Liver (tissue), 9 donors: Measurements from ENCODE around the gene MGRN1. TPM values are rescaled to one million over a fixed set of nuclear protein-coding genes. Genes with fewer than 3 reads are reported as not detected.

Experiments used
- DNase-seq: peaks from one replicate; pipeline ENCODE4 v3.0.0-alpha.2; 2017; ENCODE audit warnings: low spot score
- H3K27ac ChIP-seq, 2 donors: one replicate each; pipeline ENCODE4 v1.7.0; 2013; ENCODE audit warnings: inconsistent platforms in 2 of 2, low read length in 2 of 2, control low read depth in 1 of 2, low read depth in 1 of 2, mild to moderate bottlenecking in 1 of 2
- H3K27me3 ChIP-seq, 4 donors: one replicate each; pipeline versions ENCODE4 v1.6.1 to v1.7.0; 2013; ENCODE audit warnings: low read length in 3 of 4, inconsistent platforms in 1 of 4, mild to moderate bottlenecking in 1 of 4, moderate library complexity in 1 of 4; ENCODE audit not compliant: control insufficient read depth in 4 of 4, insufficient read depth in 4 of 4
- H3K36me3 ChIP-seq, 4 donors: one replicate each; pipeline versions ENCODE4 v1.6.1 to v1.7.0; 2013; ENCODE audit warnings: low read length in 3 of 4, mild to moderate bottlenecking in 3 of 4, low read depth in 1 of 4, moderate library complexity in 1 of 4; ENCODE audit not compliant: control insufficient read depth in 4 of 4, insufficient read depth in 3 of 4
- H3K4me1 ChIP-seq, 4 donors: one replicate each; pipeline versions ENCODE4 v1.6.1 to v1.7.0; 2013; ENCODE audit warnings: low read length in 3 of 4, mild to moderate bottlenecking in 3 of 4, moderate library complexity in 1 of 4; ENCODE audit not compliant: control insufficient read depth in 4 of 4, insufficient read depth in 4 of 4
- H3K4me3 ChIP-seq, 3 donors: one replicate each; pipeline versions ENCODE4 v1.6.1 to v1.7.0; 2013; ENCODE audit warnings: low read length in 3 of 3, control low read depth in 1 of 3, low read depth in 1 of 3, mild to moderate bottlenecking in 1 of 3
- H3K9ac ChIP-seq, 2 donors: one replicate each; pipeline ENCODE4 v1.7.0; 2013; ENCODE audit warnings: low read length in 2 of 2, mild to moderate bottlenecking in 2 of 2, moderate library complexity in 2 of 2, control low read depth in 1 of 2, low read depth in 1 of 2
- H3K9me3 ChIP-seq, 4 donors: one replicate each; pipeline versions ENCODE4 v1.6.1 to v1.7.0; 2013; ENCODE audit warnings: low read length in 3 of 4; ENCODE audit not compliant: control insufficient read depth in 4 of 4
- ATF3 ChIP-seq: IDR thresholded peaks from 2 replicates; pipeline ENCODE4 v1.6.1; 2016; ENCODE audit warnings: antibody characterized with exemption
- CTCF ChIP-seq: fragments of 150-350 bp; IDR thresholded peaks from 2 replicates; pipeline ENCODE4 v1.5.1; 2017; ENCODE audit warnings: improper control_type of control experiment, low read depth, low read length; ENCODE audit not compliant: missing input control
- EGR1 ChIP-seq, 2 donors: IDR thresholded peaks; 2 replicates each; pipeline ENCODE4 v1.6.1; 2016 to 2018; ENCODE audit warnings: antibody characterized with exemption in 2 of 2, low read depth in 2 of 2
- FOXA1 ChIP-seq: IDR thresholded peaks from 2 replicates; pipeline ENCODE4 v1.6.1; 2016; ENCODE audit warnings: antibody characterized with exemption
- FOXA2 ChIP-seq: IDR thresholded peaks from 2 replicates; pipeline ENCODE4 v1.6.1; 2016; ENCODE audit warnings: antibody characterized with exemption
- GABPA ChIP-seq, 2 donors: IDR thresholded peaks in 1 of 2; conservative IDR thresholded peaks in 1 of 2; 2 replicates each; pipeline ENCODE4 v1.6.1; 2016; ENCODE audit warnings: antibody characterized with exemption in 2 of 2, mild to moderate bottlenecking in 1 of 2, moderate library complexity in 1 of 2
- HNF4A ChIP-seq, 2 donors: conservative IDR thresholded peaks; 2 replicates each; pipeline ENCODE4 v1.6.1; 2016; ENCODE audit warnings: antibody characterized with exemption in 2 of 2, mild to moderate bottlenecking in 2 of 2
- HNF4G ChIP-seq: IDR thresholded peaks from 2 replicates; pipeline ENCODE4 v1.6.1; 2016; ENCODE audit warnings: antibody characterized with exemption
- JUND ChIP-seq, 2 donors: IDR thresholded peaks; 2 replicates each; pipeline ENCODE4 v1.6.1; 2016; ENCODE audit warnings: antibody characterized with exemption in 2 of 2
- MAX ChIP-seq: IDR thresholded peaks from 2 replicates; pipeline ENCODE4 v1.6.1; 2016; ENCODE audit warnings: antibody characterized with exemption
- NR2F2 ChIP-seq: IDR thresholded peaks from 2 replicates; pipeline ENCODE4 v1.6.1; 2016; ENCODE audit warnings: antibody characterized with exemption
- RAD21 ChIP-seq, 2 donors: IDR thresholded peaks; 2 replicates each; pipeline ENCODE4 v1.6.1; 2016; ENCODE audit warnings: antibody characterized with exemption in 2 of 2, mild to moderate bottlenecking in 2 of 2
- REST ChIP-seq: IDR thresholded peaks from 2 replicates; pipeline ENCODE4 v1.6.1; 2016; ENCODE audit warnings: antibody characterized with exemption, mild to moderate bottlenecking
- RXRA ChIP-seq, 2 donors: IDR thresholded peaks; 2 replicates each; pipeline ENCODE4 v1.6.1; 2017 to 2018; ENCODE audit warnings: antibody characterized with exemption in 2 of 2, mild to moderate bottlenecking in 1 of 2
- SP1 ChIP-seq: IDR thresholded peaks from 2 replicates; pipeline ENCODE4 v1.6.1; 2018; ENCODE audit warnings: antibody characterized with exemption, mild to moderate bottlenecking
- TAF1 ChIP-seq: conservative IDR thresholded peaks from 2 replicates; pipeline ENCODE4 v1.6.1; 2016; ENCODE audit warnings: antibody characterized with exemption, mild to moderate bottlenecking
- YY1 ChIP-seq: IDR thresholded peaks from 2 replicates; pipeline ENCODE4 v1.6.1; 2016; ENCODE audit warnings: antibody characterized with exemption, mild to moderate bottlenecking
- WGBS: extraction: QIAGEN DNeasy Blood & Tissue Kit; methylation state at CpG from one replicate; pipeline ENCODE4 v1.1.7; 2013; 5-methylcytosine and 5-hydroxymethylcytosine counted together
- polyA plus RNA-seq, 2 donors: library from polyadenylated mRNA; stranded (reverse) in 1 of 2; unstranded in 1 of 2; fragments of 200-250 nt in 1 of 2; fragments of >200 nt in 1 of 2; fragmentation: Nextera tagmentation in 1 of 2; extraction: Ambion mirVana in 1 of 2; gene quantifications; one replicate each; pipeline versions ENCODE4 v1.2.1 to v1.2.3, GENCODE V29; 2013 to 2015
- total RNA-seq, 2 donors: library from RNA; depleted of rRNA; stranded (reverse); fragments of >200 nt; gene quantifications; one replicate each; pipeline ENCODE4 v1.2.3, GENCODE V29; 2014
- donor health status: healthy.
- donor health status: healthy.
- donor health status: healthy.
- donor health status: healthy.
- donor health status: healthy.

MGRN1 gene
- total and polyA plus RNA-seq, 4 donors: 15.9 to 35.7 (median 25.9) TPM

- TF ChIP-seq FOXA1 (no peak), RXRA (IDR thresholded peaks at IDR 0.05) (no peak), RAD21 (IDR thresholded peaks at IDR 0.05) (no peak), EGR1 (IDR thresholded peaks at IDR 0.05; ENCODE audit: low read depth in 2 of 2) (no peak), FOXA2 (no peak), JUND (IDR thresholded peaks at IDR 0.05) (no peak), MAX (no peak), TAF1 (no peak), CTCF (no peak), GABPA (IDR thresholded peaks at IDR 0.05 in 1 of 2, conservative IDR thresholded peaks at IDR 0.05 in 1 of 2) (no peak), NR2F2 (no peak), YY1 (no peak), REST (no peak), SP1 (no peak), HNF4G (no peak), HNF4A (conservative IDR thresholded peaks at IDR 0.05) (no peak), ATF3 (no peak)
- Histone ChIP-seq H3K36me3 (peaks cover 0 to 12% (median 4%) of the 10 kb centered on the region in 4 donors), H3K27me3 (no peaks in the 10 kb centered on the region), H3K4me1 (peaks cover 16 to 90% (median 71%) of the 10 kb centered on the region in 4 donors), H3K9me3 (no peaks in the 10 kb centered on the region), H3K27ac (peak overlapping the region; percentile 55 to 98), H3K4me3 (no peak overlapping the region), H3K9ac (no peak overlapping the region)
- DNase-seq: no peak
- 96% methylated on average over 22 of the region's 22 CpGs for WGBS
These were observed 64.0 kb downstream of the MGRN1 start for GRCh38 chr16:4688674-4689045.

GRCh38 chr16:4689091-4689671 lies 64.6 kb downstream of the MGRN1 start:
- peak overlapping the region in 1 of 2 donors; percentile 98 for H3K27ac ChIP-seq
- H3K9ac ChIP-seq: no peak overlapping the region
- no peaks in the 10 kb centered on the region for H3K27me3 ChIP-seq
- peaks cover 0 to 12% (median 4%) of the 10 kb centered on the region in 4 donors for H3K36me3 ChIP-seq
- H3K4me1 ChIP-seq: peaks cover 13 to 90% (median 67%) of the 10 kb centered on the region in 4 donors
- no peak overlapping the region for H3K4me3 ChIP-seq
- 91% methylated on average over 21 of the region's 21 CpGs for whole genome bisulfite sequencing
- DNase-seq: no peak
- H3K9me3 ChIP-seq: no peaks in the 10 kb centered on the region
- TF ChIP-seq FOXA2 (no peak), REST (no peak), YY1 (no peak), TAF1 (no peak), RAD21 (IDR thresholded peaks at IDR 0.05) (no peak), RXRA (IDR thresholded peaks at IDR 0.05) (no peak), GABPA (IDR thresholded peaks at IDR 0.05 in 1 of 2, conservative IDR thresholded peaks at IDR 0.05 in 1 of 2) (no peak), HNF4G (no peak), FOXA1 (no peak), HNF4A (conservative IDR thresholded peaks at IDR 0.05) (no peak), CTCF (no peak), EGR1 (IDR thresholded peaks at IDR 0.05; ENCODE audit: low read depth in 2 of 2) (no peak), JUND (IDR thresholded peaks at IDR 0.05) (no peak), NR2F2 (no peak), MAX (no peak), ATF3 (no peak), SP1 (no peak)
